Astrocyte (in vitro differentiated cells and primary cell): ENCODE results near the gene PCP2. TPM values are rescaled to one million over a fixed set of nuclear protein-coding genes. Genes with fewer than 3 reads are reported as not detected.

ENCODE experiments used
- DNase-seq: peaks from one replicate; pipeline ENCODE4 v3.0.0-alpha.2; 2010; ENCODE audit warnings: low read depth
- FAIRE-seq: peaks from 2 replicates; lab custom pipeline; 2011; peaks lifted over from hg19 to GRCh38; lab: Jason Lieb, UNC
- H2AFZ ChIP-seq: 2 replicates; pipeline ENCODE4 v1.6.0; 2012; ENCODE audit warnings: low read depth, low read length, inconsistent platforms
- H3K27ac ChIP-seq: 2 replicates; pipeline ENCODE4 v1.5.1; 2011; ENCODE audit warnings: low read depth, low read length, inconsistent platforms
- H3K27me3 ChIP-seq: 2 replicates; pipeline ENCODE4 v1.6.0; 2011; ENCODE audit warnings: low read length, inconsistent platforms; ENCODE audit not compliant: insufficient read depth
- H3K36me3 ChIP-seq: 2 replicates; pipeline ENCODE4 v1.5.1; 2011; ENCODE audit warnings: low read length, inconsistent platforms; ENCODE audit not compliant: insufficient read depth
- H3K4me1 ChIP-seq: 2 replicates; pipeline ENCODE4 v1.5.1; 2011; ENCODE audit warnings: low read length, inconsistent platforms; ENCODE audit not compliant: insufficient read depth
- H3K4me2 ChIP-seq: 2 replicates; pipeline ENCODE4 v1.6.0; 2012; ENCODE audit warnings: low read length, inconsistent platforms
- H3K4me3 ChIP-seq: 2 replicates; pipeline ENCODE4 v1.5.1; 2011; ENCODE audit warnings: low read depth, mild to moderate bottlenecking, low read length, inconsistent platforms; ENCODE audit not compliant: insufficient read depth
- H3K79me2 ChIP-seq: 2 replicates; pipeline ENCODE4 v1.6.0; 2012; ENCODE audit warnings: mild to moderate bottlenecking, low read length, inconsistent platforms; ENCODE audit not compliant: insufficient read depth
- H3K9ac ChIP-seq: 2 replicates; pipeline ENCODE4 v1.6.0; 2012; ENCODE audit warnings: mild to moderate bottlenecking, low read length, inconsistent platforms
- H3K9me3 ChIP-seq: 2 replicates; pipeline ENCODE4 v1.5.1; 2012; ENCODE audit warnings: low read depth, mild to moderate bottlenecking, low read length, inconsistent platforms; ENCODE audit not compliant: insufficient read depth
- H4K20me1 ChIP-seq: 2 replicates; pipeline ENCODE4 v1.6.0; 2012; ENCODE audit warnings: low read length, inconsistent platforms; ENCODE audit not compliant: insufficient read depth
- H3K27ac Mint-ChIP-seq: one replicate; pipeline ENCODE4 v1.8.0; 2021; ENCODE audit warnings: mild to moderate bottlenecking, mixed read lengths; ENCODE audit not compliant: unreplicated experiment
- H3K27me3 Mint-ChIP-seq: one replicate; pipeline ENCODE4 v1.8.0; 2021; ENCODE audit warnings: low read depth, mixed read lengths; ENCODE audit not compliant: unreplicated experiment
- H3K36me3 Mint-ChIP-seq: one replicate; pipeline ENCODE4 v1.8.0; 2021; ENCODE audit warnings: low read depth, mixed read lengths; ENCODE audit not compliant: unreplicated experiment
- H3K4me1 Mint-ChIP-seq: one replicate; pipeline ENCODE4 v1.8.0; 2021; ENCODE audit warnings: low read depth, mixed read lengths; ENCODE audit not compliant: unreplicated experiment
- H3K4me3 Mint-ChIP-seq: one replicate; pipeline ENCODE4 v1.8.0; 2021; ENCODE audit warnings: mild to moderate bottlenecking, moderate library complexity, mixed read lengths; ENCODE audit not compliant: unreplicated experiment
- H3K9me3 Mint-ChIP-seq: one replicate; pipeline ENCODE4 v1.8.0; 2021; ENCODE audit warnings: mild to moderate bottlenecking, mixed read lengths; ENCODE audit not compliant: unreplicated experiment
- EZH2 ChIP-seq: IDR thresholded peaks from 2 replicates; pipeline ENCODE4 v1.6.1; 2012; ENCODE audit warnings: mild to moderate bottlenecking, low read length, inconsistent platforms; ENCODE audit not compliant: insufficient read depth
- total RNA-seq: library from RNA; stranded (reverse); gene quantifications from 2 replicates; pipeline ENCODE4 v1.2.1, GENCODE V29; 2021
- TF ChIP-seq, protein P1 (sequence below): IDR thresholded peaks from 2 replicates; pipeline ENCODE4 v1.5.1; 2011; ENCODE audit warnings: low read depth, mild to moderate bottlenecking, inconsistent platforms, low read length, moderate library complexity; ENCODE audit not compliant: insufficient read depth

PCP2 gene
- total RNA-seq, 1 donor from 2014 or later = not detected

- Histone ChIP-seq H3K4me2 (no peak overlapping the region), H3K4me3 (no peak overlapping the region), H3K79me2 (no peaks in the 10 kb centered on the region), H3K4me1 (no peaks in the 10 kb centered on the region), H2AFZ (no peak overlapping the region), H3K27ac (no peak overlapping the region), H3K36me3 (no peaks in the 10 kb centered on the region), H3K27me3 (no peaks in the 10 kb centered on the region), H3K9ac (no peak overlapping the region), H3K9me3 (no peaks in the 10 kb centered on the region), H4K20me1 (no peaks in the 10 kb centered on the region)
- FAIRE-seq (no peak), DNase-seq (no peak)
- Mint-ChIP-seq H3K9me3 (no peaks in the 10 kb centered on the region), H3K27me3 (no peaks in the 10 kb centered on the region), H3K4me3 (no peak overlapping the region), H3K4me1 (peaks cover 4% of the 10 kb centered on the region), H3K36me3 (peaks cover 12% of the 10 kb centered on the region), H3K27ac (no peak overlapping the region)
- TF ChIP-seq, protein P1, sequence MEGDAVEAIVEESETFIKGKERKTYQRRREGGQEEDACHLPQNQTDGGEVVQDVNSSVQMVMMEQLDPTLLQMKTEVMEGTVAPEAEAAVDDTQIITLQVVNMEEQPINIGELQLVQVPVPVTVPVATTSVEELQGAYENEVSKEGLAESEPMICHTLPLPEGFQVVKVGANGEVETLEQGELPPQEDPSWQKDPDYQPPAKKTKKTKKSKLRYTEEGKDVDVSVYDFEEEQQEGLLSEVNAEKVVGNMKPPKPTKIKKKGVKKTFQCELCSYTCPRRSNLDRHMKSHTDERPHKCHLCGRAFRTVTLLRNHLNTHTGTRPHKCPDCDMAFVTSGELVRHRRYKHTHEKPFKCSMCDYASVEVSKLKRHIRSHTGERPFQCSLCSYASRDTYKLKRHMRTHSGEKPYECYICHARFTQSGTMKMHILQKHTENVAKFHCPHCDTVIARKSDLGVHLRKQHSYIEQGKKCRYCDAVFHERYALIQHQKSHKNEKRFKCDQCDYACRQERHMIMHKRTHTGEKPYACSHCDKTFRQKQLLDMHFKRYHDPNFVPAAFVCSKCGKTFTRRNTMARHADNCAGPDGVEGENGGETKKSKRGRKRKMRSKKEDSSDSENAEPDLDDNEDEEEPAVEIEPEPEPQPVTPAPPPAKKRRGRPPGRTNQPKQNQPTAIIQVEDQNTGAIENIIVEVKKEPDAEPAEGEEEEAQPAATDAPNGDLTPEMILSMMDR = no peak
Measured at GRCh38 chr19:7617172-7617571, 16.3 kb downstream of the PCP2 start.

GRCh38 chr19:7614859-7615741 is 18.4 kb downstream of the PCP2 start:
- H3K4me2 ChIP-seq = no peak overlapping the region
- FAIRE-seq = no peak
- H3K27me3 ChIP-seq = no peaks in the 10 kb centered on the region
- H3K36me3 Mint-ChIP-seq = peaks cover 9% of the 10 kb centered on the region
- no peak overlapping the region for H3K9ac ChIP-seq
- TF ChIP-seq, protein P1 = no peak
- no peak for TF ChIP-seq EZH2
- no peak for DNase-seq
- H3K27ac ChIP-seq = no peak overlapping the region
- H3K4me3 ChIP-seq = no peak overlapping the region
- H3K4me1 ChIP-seq = no peaks in the 10 kb centered on the region
- H3K27me3 Mint-ChIP-seq = no peaks in the 10 kb centered on the region
- H3K4me3 Mint-ChIP-seq = no peak overlapping the region
- no peaks in the 10 kb centered on the region for H4K20me1 ChIP-seq
- no peaks in the 10 kb centered on the region for H3K9me3 ChIP-seq
- H3K79me2 ChIP-seq = no peaks in the 10 kb centered on the region
- no peaks in the 10 kb centered on the region for H3K9me3 Mint-ChIP-seq
- H3K4me1 Mint-ChIP-seq = peaks cover 4% of the 10 kb centered on the region
- no peak overlapping the region for H2AFZ ChIP-seq
- H3K36me3 ChIP-seq = no peaks in the 10 kb centered on the region
- no peak overlapping the region for H3K27ac Mint-ChIP-seq
